GM10847 (cell line): ENCODE data around the gene TOP2A.

Experiments
- POLR2A ChIP-seq: IDR thresholded peaks from 2 replicates; pipeline ENCODE4 v1.6.1; 2011; ENCODE audit not compliant: insufficient read length; ENCODE audit errors: extremely low read depth

Gene TOP2A

DNA sequence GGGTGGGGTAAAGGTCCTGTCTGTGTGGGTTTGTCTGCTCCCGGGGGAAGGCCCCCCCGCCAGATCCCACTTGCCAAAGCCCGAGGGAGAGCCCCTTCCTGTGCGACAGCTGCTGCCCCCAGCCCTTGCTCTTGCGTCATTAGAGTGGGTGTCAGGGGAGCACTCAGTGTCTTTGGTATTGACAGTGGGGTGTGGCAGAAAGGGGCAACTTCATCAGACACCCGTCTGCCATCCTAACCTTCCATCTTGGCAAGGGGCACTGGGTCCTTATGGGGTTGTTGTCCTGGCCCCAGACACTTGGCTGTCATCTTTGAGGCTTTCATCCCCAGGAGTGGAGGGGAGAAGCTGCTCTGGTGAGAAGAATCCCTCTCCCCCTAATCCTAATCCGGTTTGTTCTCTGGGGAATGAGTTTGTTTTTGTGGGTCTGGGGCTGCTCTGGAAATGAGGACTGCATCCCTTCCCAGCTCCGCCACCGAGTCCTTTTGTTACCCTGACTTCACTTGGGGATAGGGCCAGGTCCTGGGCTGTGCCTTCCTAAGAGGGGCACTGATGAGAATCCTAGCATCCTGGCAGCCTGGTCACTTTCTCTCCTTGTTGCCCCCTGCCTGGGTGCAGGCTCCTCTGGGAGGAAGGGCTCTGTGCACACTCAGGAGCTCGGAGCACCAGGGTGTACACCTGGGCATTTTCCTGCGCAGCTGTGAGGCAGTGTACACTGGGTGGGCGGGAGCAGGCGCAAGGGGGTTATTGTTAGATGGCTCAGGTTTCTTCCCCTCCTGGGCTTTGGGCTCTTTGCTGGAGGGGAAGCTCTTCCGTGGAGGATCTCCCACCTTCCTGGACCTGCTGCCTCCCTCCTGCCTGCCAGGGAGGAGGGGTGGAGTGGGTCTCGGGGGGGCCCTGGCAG lies 74.2 kb downstream of the TOP2A start:
- TF ChIP-seq POLR2A, result no peak

- TF ChIP-seq POLR2A, result no peak
Observed at GRCh38 chr17:40342504-40343218, 75.0 kb downstream of the TOP2A start.

- no peak for TF ChIP-seq POLR2A
Observed at GRCh38 chr17:40341808-40342503, 75.7 kb downstream of the TOP2A start.

DNA sequence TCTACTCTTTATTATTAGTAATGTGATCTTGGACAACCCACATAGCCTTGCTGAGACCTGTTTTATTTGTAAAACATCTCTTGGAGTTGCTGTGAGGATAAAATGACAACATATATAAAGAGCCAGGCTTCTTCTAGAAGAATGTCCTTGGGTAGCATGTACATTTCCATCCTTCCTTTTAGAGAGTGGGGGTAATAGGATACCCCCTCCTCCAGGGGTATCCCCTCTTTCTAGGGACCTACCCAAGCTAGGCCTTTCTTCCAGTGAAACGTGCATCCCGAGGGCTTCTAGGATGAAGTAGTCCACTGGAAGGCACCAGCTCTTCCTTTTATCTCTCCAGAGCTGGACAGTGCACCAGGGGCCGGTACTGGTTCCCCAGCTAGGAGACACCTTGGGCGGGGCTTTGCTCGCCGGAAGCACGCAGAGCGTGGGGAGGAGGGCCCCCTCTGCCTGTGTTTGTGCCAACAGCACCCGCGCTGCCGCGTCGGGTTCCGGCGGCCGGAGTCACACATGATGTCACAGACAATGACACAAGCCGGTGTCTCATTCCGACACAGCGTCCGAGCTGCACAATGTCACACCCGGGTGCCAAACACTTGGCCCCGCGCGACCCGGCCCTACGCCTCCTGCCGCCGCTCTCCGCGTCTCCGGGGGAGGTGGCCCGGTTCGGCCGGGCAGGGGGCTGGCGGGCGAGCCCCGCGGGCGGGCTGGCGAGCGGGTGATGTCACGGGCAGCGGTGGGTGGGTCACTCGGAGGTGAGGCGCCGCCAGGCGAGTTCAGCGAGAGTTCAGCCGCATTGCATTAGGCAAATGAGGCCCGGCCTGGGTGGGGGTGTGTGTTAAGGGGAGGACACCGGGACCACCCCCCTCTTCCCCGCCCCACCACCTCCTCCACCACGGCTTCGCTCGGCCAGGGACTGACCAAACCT lies 76.6 kb downstream of the TOP2A start:
- no peak for TF ChIP-seq POLR2A

DNA sequence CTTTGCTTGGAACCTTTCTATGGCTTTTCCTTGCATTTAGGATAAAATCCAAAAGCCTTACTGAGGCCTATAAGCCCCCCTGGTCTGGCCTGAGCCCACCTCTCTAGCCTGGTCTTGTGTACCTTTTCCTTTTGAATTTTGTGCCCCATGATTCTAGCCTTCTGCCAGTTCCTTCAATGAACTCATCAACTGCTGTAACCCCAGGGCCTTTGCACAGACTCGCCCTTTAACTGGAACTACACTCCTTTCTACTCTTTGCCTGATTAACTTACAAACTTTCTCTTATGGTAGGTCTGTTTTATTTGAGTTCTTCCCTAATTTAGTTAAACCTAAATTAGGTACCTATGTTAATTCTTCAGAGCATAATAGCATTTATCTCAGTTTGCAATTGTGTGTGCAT lies 77.4 kb downstream of the TOP2A start:
- TF ChIP-seq POLR2A, result no peak

DNA sequence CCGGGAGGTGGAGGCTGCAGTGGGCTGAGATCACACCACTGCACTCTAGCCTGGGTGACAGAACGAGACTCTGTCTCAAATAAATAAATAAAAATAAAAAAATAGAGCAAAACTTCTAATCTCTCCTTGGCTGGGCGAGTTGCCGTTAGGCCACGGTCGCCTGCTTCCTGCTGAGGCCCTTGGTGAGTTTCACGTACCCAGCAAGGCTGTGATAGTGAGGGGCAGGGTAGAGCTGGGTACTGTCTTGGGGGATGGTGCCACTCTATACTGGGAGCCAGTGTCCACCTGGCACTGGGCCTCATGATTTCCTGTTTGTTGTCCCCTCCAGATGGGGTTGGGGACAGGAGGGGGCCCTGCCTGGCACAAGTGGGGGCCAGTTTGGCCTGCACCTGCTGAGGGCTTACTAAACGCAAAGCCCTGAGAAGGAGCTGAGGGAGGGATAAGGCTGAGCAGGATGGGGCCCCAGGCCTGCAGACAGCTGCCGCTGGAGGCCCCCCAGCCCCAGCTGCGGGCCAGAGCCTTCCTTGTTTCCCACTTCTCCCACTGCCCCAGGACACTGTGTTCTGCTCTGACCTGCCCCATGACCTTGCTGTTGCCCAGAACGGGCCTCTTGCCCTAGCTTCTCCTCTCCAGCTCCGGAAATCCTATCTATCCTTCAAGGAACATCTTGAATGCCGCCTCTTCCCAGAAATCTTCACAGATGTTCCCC lies 78.6 kb downstream of the TOP2A start:
- TF ChIP-seq POLR2A, result no peak
